HFFc6 (cell line): ENCODE data around the gene TRPM7. TPM values are rescaled to one million over a fixed set of nuclear protein-coding genes. Genes with fewer than 3 reads are reported as not detected.
"Not testable (repeated sequence)": the region's sequence is repeated elsewhere in the genome, so short reads cannot be mapped to it uniquely, and the experiment has no call there.

Experiments
- DNase-seq: peaks from one replicate; pipeline ENCODE4 v3.0.0-alpha.2; 2018
- H3K27ac Mint-ChIP-seq: 2 replicates; pipeline ENCODE4 v1.8.0; 2020; ENCODE audit warnings: mild to moderate bottlenecking, mixed read lengths
- H3K27me3 Mint-ChIP-seq: 2 replicates; pipeline ENCODE4 v1.8.0; 2021; ENCODE audit warnings: mild to moderate bottlenecking, moderate library complexity, mixed read lengths; ENCODE audit not compliant: insufficient read depth
- H3K36me3 Mint-ChIP-seq: 2 replicates; pipeline ENCODE4 v1.8.0; 2021; ENCODE audit warnings: low read depth, mixed read lengths
- H3K4me1 Mint-ChIP-seq: 2 replicates; pipeline ENCODE4 v1.8.0; 2020; ENCODE audit warnings: low read depth, mixed read lengths
- H3K4me3 Mint-ChIP-seq: 2 replicates; pipeline ENCODE4 v1.8.0; 2020; ENCODE audit warnings: mild to moderate bottlenecking, moderate library complexity, mixed read lengths
- H3K9me3 Mint-ChIP-seq: 2 replicates; pipeline ENCODE4 v1.8.0; 2020; ENCODE audit warnings: mild to moderate bottlenecking, mixed read lengths
- total RNA-seq, 6 experiments: library from RNA; stranded (reverse); fragmentation: NEBNext Ultra II Directional; extraction: Animal tissue kit (Norgen Biotek cat#: 25700); gene quantifications; 2 replicates in 1 of 6; 3 replicates in 5 of 6; pipeline ENCODE4 v1.2.3, GENCODE V29; 2021
- TF ChIP-seq, protein P1 (sequence below): fragments of 200-600 bp; sonication (generic); IDR thresholded peaks from 2 replicates; pipeline ENCODE4 v1.5.0; 2021; ENCODE audit warnings: antibody characterized with exemption, mild to moderate bottlenecking

Gene TRPM7
- total RNA-seq, 6 experiments from 2014 or later, result 20.6 to 24.6 (median 23.5) TPM

DNA sequence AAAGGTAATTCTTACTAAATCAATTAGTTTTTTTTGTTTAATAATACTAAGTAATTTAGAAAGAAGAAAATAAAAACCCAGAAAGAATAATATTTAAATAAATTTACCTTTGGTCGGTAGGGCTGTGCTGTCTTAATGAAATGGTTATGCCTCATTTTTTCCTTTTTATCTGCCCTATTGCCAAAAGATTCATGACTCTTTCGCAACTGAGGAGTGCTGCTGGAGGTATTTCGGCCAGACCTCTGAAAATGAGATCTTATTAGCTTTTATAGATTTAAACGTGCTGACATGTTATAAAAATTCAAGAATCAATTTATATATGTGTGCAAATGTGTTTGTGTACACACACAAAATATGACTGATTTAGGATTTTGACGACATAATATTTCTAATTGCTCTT, 73.0 kb downstream of the TRPM7 start:
- H3K27ac Mint-ChIP-seq, result no peak overlapping the region
- no peaks in the 10 kb centered on the region for H3K4me1 Mint-ChIP-seq
- peaks cover 7% of the 10 kb centered on the region for H3K36me3 Mint-ChIP-seq
- TF ChIP-seq, protein P1, sequence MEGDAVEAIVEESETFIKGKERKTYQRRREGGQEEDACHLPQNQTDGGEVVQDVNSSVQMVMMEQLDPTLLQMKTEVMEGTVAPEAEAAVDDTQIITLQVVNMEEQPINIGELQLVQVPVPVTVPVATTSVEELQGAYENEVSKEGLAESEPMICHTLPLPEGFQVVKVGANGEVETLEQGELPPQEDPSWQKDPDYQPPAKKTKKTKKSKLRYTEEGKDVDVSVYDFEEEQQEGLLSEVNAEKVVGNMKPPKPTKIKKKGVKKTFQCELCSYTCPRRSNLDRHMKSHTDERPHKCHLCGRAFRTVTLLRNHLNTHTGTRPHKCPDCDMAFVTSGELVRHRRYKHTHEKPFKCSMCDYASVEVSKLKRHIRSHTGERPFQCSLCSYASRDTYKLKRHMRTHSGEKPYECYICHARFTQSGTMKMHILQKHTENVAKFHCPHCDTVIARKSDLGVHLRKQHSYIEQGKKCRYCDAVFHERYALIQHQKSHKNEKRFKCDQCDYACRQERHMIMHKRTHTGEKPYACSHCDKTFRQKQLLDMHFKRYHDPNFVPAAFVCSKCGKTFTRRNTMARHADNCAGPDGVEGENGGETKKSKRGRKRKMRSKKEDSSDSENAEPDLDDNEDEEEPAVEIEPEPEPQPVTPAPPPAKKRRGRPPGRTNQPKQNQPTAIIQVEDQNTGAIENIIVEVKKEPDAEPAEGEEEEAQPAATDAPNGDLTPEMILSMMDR, result no peak
- DNase-seq, result no peak
- H3K27me3 Mint-ChIP-seq, result no peaks in the 10 kb centered on the region; the same call in 1 of the 2 replicates
- H3K4me3 Mint-ChIP-seq, result no peak overlapping the region
- H3K9me3 Mint-ChIP-seq, result no peaks in the 10 kb centered on the region

DNA sequence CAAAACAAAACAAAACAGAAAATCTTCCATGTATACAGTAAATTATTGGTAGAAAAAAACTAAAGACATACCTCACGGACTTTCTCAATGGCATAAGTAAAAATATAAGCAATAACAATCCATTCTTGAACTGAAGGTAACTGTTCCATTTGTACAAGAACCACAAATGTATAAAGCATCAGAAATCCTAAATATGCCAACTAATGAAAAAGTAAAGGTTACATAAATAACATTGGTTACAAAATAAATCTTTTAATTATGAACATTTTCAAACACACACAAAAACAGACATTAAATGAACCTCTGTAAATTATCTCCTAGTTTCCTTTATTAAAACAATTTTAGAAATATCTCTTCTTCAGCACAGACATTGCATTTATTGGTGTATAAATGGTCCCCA, 79.5 kb downstream of the TRPM7 start:
- Mint-ChIP-seq H3K4me3 (no peak overlapping the region), H3K36me3 (peaks cover 38% of the 10 kb centered on the region), H3K27ac (no peak overlapping the region), H3K9me3 (no peaks in the 10 kb centered on the region), H3K4me1 (no peaks in the 10 kb centered on the region), H3K27me3 (peaks cover 2% of the 10 kb centered on the region; the same call in 1 of the 2 replicates)
- DNase-seq, result no peak
- TF ChIP-seq, protein P1, result no peak

DNA sequence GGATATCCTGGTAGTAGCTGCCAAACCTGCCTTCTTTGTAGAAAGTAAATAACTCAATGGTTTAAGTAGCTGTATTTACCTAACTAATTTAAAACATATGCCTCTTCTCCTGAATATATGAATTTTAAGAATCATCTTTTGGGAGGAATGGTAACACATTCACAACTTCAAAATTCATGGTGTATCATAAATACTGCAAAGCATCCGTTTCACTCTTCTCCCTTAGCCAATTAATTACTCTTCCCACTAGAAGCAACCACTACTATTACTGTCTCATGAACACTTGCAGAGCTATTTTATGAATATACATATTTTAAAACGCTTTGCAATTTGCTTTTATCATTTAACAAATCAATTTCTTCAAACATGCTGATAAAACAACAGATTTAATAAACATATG, 81.1 kb downstream of the TRPM7 start:
- Mint-ChIP-seq H3K36me3 (peaks cover 41% of the 10 kb centered on the region), H3K4me3 (no peak overlapping the region), H3K9me3 (no peaks in the 10 kb centered on the region), H3K27ac (no peak overlapping the region), H3K27me3 (peaks cover 2% of the 10 kb centered on the region; the same call in 1 of the 2 replicates), H3K4me1 (no peaks in the 10 kb centered on the region)
- TF ChIP-seq, protein P1, result no peak
- DNase-seq, result no peak

DNA sequence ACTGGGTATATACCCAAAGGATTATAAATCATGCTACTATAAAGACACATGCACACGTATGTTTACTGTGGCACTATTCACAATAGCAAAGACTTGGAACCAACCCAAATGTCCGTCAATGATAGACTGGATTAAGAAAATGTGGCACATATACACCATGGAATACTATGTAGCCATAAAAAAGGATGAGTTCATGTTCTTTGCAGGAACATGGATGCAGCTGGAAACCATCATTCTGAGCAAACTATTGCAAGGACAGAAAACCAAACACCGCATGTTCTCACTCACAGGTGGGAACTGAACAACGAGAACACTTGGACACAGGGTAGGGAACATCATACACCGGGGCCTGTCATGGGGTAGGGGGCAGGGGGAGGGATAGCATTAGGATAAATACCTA, 84.6 kb downstream of the TRPM7 start:
- not testable (repeated sequence) for H3K27me3 Mint-ChIP-seq, H3K27ac Mint-ChIP-seq, H3K4me1 Mint-ChIP-seq, H3K9me3 Mint-ChIP-seq, H3K4me3 Mint-ChIP-seq, DNase-seq
- peaks cover 49% of the 10 kb centered on the region for H3K36me3 Mint-ChIP-seq

DNA sequence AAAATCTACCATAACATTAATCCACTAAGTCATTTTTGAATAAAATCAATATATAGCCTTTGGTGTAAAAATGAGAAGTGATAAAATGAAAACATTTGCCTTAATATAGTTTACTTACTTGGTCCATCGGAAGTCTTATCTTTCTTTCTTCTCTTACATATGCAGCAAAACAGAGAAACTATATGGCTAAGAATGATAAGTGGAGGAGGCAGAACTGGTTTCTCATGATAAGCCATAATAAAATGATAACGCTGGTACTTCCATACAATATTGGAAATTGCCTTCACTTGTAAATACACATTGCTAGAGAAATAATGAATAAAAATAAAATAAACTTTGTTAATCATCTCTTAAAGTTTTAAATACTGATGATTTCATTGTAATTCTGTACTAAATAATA, 92.3 kb downstream of the TRPM7 start:
- no peak overlapping the region for H3K4me3 Mint-ChIP-seq
- H3K36me3 Mint-ChIP-seq, result peaks cover 38% of the 10 kb centered on the region
- TF ChIP-seq, protein P1, result no peak
- DNase-seq, result no peak
- H3K27ac Mint-ChIP-seq, result no peak overlapping the region
- no peaks in the 10 kb centered on the region for H3K9me3 Mint-ChIP-seq
- no peaks in the 10 kb centered on the region; the same call in 1 of the 2 replicates for H3K27me3 Mint-ChIP-seq
- peaks cover 7% of the 10 kb centered on the region for H3K4me1 Mint-ChIP-seq

DNA sequence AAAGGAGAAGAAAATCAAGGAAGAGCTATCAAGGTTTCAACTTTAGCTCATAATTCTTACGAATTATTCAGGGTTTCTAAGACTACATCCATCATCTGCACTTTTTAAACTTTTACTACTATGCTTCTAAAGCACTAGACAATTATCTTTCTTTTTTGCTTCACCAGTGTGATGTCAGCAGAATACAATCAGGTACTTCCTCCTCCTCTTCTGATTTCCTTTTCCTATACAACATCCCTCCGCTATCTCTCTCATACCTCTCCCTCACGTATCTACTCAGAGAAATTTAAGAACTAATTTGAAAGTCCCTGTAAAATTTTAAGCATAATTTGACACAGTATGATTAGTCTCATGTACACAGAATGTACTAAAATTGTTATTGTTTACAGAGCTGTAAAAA, 92.8 kb downstream of the TRPM7 start:
- no peaks in the 10 kb centered on the region; the same call in 1 of the 2 replicates for H3K27me3 Mint-ChIP-seq
- H3K36me3 Mint-ChIP-seq, result peaks cover 36% of the 10 kb centered on the region
- TF ChIP-seq, protein P1, result no peak
- DNase-seq, result no peak
- peaks cover 7% of the 10 kb centered on the region for H3K4me1 Mint-ChIP-seq
- H3K4me3 Mint-ChIP-seq, result no peak overlapping the region
- H3K27ac Mint-ChIP-seq, result no peak overlapping the region
- H3K9me3 Mint-ChIP-seq, result no peaks in the 10 kb centered on the region
